Neural crest cell (in vitro differentiated cells): Measurements from ENCODE around the gene TMEM187. TPM values are rescaled to one million over a fixed set of nuclear protein-coding genes. Genes with fewer than 3 reads are reported as not detected.

Source experiments
- DNase-seq: peaks from one replicate; pipeline ENCODE4 v3.0.0; 2021; ENCODE audit warnings: low read depth, mixed read lengths, low spot score
- H3K27ac Mint-ChIP-seq: one replicate; pipeline ENCODE4 v1.8.0; 2021; ENCODE audit warnings: mild to moderate bottlenecking, mixed read lengths; ENCODE audit not compliant: unreplicated experiment
- H3K27me3 Mint-ChIP-seq: 2 replicates; pipeline ENCODE4 v1.8.0; 2021; ENCODE audit warnings: low read depth, mild to moderate bottlenecking, mixed read lengths
- H3K36me3 Mint-ChIP-seq: 2 replicates; pipeline ENCODE4 v1.8.0; 2021; ENCODE audit warnings: low read depth, mild to moderate bottlenecking, mixed read lengths
- H3K4me1 Mint-ChIP-seq: 2 replicates; pipeline ENCODE4 v1.8.0; 2021; ENCODE audit warnings: mixed read lengths
- H3K4me3 Mint-ChIP-seq: one replicate; pipeline ENCODE4 v1.8.0; 2021; ENCODE audit warnings: mild to moderate bottlenecking, mixed read lengths
- H3K9me3 Mint-ChIP-seq: 2 replicates; pipeline ENCODE4 v1.8.0; 2021; ENCODE audit warnings: mixed read lengths
- CTCF ChIP-seq: fragments of 200-600 bp; sonication (generic); conservative IDR thresholded peaks from 2 replicates; pipeline ENCODE4 v1.5.0; 2021; ENCODE audit warnings: antibody characterized with exemption, mild to moderate bottlenecking
- total RNA-seq: library from RNA; stranded (reverse); gene quantifications from 2 replicates; pipeline ENCODE4 v1.2.1, GENCODE V29; 2021

TMEM187 gene
- total RNA-seq, 1 donor from 2014 or later, result 8.0 TPM

- Mint-ChIP-seq H3K4me1 (peaks cover 29% of the 10 kb centered on the region), H3K27me3 (peaks cover 7% of the 10 kb centered on the region), H3K36me3 (peaks cover 29% of the 10 kb centered on the region), H3K27ac (peak overlapping the region; percentile 96), H3K4me3 (peak overlapping the region; percentile 85), H3K9me3 (peaks cover 2% of the 10 kb centered on the region)
- TF ChIP-seq CTCF, result no peak
- DNase-seq, result no peak
Observed at GRCh38 chrX:153948847-153949805, 23.4 kb upstream of the TMEM187 start.

- no peak for TF ChIP-seq CTCF
- no peak for DNase-seq
- Mint-ChIP-seq H3K9me3 (peaks cover 2% of the 10 kb centered on the region), H3K36me3 (peaks cover 35% of the 10 kb centered on the region), H3K27ac (no peak overlapping the region), H3K4me3 (no peak overlapping the region), H3K4me1 (peaks cover 29% of the 10 kb centered on the region), H3K27me3 (peaks cover 7% of the 10 kb centered on the region)
Observed at GRCh38 chrX:153950127-153950526, 22.4 kb upstream of the TMEM187 start.

- Mint-ChIP-seq H3K9me3 (peaks cover 2% of the 10 kb centered on the region), H3K4me3 (peak overlapping the region; percentile 31), H3K27ac (no peak overlapping the region), H3K4me1 (peaks cover 29% of the 10 kb centered on the region), H3K36me3 (peaks cover 36% of the 10 kb centered on the region), H3K27me3 (peaks cover 7% of the 10 kb centered on the region)
- DNase-seq, result no peak
- TF ChIP-seq CTCF, result no peak
Observed at GRCh38 chrX:153951683-153952372, 20.7 kb upstream of the TMEM187 start.

GRCh38 chrX:153952373-153953026 lies 20.1 kb upstream of the TMEM187 start:
- DNase-seq, result no peak
- H3K36me3 Mint-ChIP-seq, result peaks cover 34% of the 10 kb centered on the region
- no peak overlapping the region for H3K4me3 Mint-ChIP-seq
- peaks cover 2% of the 10 kb centered on the region for H3K9me3 Mint-ChIP-seq
- no peak overlapping the region for H3K27ac Mint-ChIP-seq
- H3K27me3 Mint-ChIP-seq, result peaks cover 4% of the 10 kb centered on the region
- H3K4me1 Mint-ChIP-seq, result peaks cover 26% of the 10 kb centered on the region
- no peak for TF ChIP-seq CTCF

GRCh38 chrX:153953342-153953830 lies 19.2 kb upstream of the TMEM187 start:
- peaks cover 2% of the 10 kb centered on the region for H3K27me3 Mint-ChIP-seq
- H3K27ac Mint-ChIP-seq, result no peak overlapping the region
- peak; percentile 97 for TF ChIP-seq CTCF

More at GRCh38 chrX:153953342-153953830, 19.2 kb upstream of the TMEM187 start:
- H3K4me1 Mint-ChIP-seq, result peaks cover 19% of the 10 kb centered on the region
- peak; percentile 96 for DNase-seq
- peak overlapping the region; percentile 67 for H3K4me3 Mint-ChIP-seq
- H3K36me3 Mint-ChIP-seq, result peaks cover 29% of the 10 kb centered on the region
- H3K9me3 Mint-ChIP-seq, result no peaks in the 10 kb centered on the region
